Stimulated activated CD8-positive, alpha-beta memory T cell treated with anti-CD3 and anti-CD28 coated beads, Interleukin-15, amount 100 ng/mL, for 4 hours (primary cell): ENCODE data around the gene CD151.

Experiments used
- DNase-seq, 2 donors: peaks; one replicate each; pipeline ENCODE4 v3.0.0-alpha.2; 2020; ENCODE audit warnings: low read depth in 2 of 2

CD151 gene

DNA sequence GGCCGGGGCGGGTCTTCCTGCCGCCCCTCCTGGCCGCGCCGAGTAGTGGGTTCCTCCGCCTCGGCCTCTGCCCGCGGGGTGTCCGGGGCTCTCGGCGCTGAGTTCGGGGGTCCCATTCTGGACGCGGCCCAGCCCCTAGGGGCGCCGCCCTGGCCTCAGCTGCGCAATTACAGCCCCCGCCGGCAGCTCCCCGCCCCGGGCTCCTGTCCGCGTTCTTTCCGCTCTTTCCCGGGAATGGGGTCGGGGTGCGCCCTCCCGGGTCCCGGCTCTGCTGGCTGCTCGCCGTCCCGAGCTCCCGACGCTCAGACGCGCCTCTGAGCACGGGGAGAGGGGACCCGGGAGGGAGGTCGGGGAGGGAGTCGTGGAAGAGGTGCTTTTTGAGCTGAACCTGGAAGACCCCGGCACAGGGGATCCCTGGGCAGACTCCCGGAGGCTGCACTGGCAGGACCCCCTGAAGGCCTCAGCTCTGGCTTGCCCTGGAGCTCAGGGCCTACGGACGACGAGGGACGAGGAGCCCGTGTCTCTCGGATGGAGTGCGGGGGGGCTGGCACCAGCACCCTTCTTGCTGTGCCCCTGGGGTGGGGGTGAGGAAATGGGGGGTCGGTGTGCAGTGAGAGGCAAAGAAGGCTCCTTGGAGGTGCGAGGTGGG is 10.5 kb downstream of the CD151 start:
- no peak for DNase-seq

DNA sequence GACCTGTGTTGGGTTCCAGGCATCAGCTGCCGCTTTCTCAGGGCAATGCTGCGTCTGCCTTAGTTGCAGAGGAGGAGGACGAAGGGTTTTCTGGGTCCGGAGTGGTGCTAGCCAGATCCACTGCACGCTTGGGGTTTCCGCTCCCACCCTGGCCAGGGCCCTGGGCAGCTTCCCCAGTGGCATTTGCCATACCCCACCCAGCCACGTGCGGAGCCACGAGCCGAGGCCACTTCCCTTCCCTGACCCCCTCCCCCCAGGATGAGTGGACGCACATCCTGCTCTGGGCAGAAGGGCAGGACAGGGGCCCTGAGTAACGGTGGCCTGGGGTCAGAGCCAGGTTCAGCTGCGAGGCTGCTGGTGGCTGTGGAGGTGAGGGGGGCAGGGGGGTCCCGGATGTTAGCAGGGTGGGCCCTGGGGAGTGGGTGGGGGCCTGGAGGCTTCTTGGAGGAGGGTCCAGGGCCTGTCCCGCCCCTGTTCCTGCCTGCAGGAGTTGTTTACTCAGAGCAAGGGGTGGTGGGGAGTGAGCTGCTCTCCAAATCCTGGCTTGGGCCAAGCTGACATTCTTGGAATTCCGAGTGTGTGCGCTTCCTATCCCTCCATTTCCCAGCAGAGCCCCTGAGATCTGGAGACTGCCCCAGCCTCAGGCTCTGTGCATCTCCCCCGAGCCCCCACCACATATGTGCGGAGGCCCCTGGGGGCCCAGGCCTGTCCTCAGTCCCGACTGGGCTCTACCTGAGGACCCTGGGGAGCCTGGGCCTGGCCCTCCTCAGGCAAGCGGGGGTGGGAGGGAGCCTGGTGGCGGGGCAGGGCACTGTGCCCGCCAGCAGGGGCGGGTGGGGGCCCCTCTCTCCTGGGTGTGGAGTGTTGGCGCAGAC is 11.3 kb downstream of the CD151 start:
- DNase-seq = no peak

DNA sequence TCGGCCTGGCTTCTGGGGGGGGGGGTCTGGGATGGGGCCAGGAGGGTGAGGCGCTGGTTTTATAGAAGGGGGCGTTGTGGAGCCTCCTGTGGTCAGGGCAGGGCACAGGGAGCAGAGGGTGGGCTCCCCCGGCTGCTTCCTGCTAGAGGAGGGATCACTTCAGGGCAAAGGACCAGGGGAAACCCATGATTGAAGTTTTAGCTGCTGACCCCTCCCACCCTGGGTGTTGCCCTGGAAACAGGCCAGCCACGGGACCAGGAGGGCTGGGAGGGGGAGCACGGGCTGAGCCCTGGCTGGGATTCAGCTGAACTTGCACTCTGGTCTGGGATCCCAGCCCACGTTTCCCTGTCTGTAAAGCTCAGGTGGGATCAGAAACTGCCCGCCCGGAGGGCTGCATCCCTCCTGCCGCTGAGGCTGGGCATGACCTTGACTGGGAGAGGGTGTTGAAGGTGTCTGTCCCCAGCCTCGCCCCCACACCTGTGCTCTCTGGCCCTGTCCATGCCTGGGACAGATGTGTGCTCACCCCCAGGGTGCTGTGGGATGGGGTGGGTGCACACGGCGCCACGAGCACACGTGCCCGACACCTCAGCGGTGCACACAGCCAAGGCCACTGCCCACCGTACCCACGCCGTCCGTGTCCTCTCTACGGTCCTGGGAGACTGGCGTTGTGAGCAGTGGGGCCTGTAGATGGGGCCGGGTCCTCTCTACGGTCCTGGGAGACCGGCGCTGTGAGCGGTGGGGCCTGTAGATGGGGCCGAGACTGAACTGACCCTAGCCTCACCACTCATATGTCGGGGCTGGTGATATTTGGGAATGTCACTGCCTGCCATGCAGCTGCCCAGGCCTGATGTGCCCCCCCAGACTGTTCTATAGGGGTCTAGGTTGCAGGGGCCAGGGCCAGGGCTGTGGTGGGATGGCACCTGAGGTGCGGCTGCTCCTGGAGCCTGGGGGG is 12.2 kb downstream of the CD151 start:
- no peak for DNase-seq

DNA sequence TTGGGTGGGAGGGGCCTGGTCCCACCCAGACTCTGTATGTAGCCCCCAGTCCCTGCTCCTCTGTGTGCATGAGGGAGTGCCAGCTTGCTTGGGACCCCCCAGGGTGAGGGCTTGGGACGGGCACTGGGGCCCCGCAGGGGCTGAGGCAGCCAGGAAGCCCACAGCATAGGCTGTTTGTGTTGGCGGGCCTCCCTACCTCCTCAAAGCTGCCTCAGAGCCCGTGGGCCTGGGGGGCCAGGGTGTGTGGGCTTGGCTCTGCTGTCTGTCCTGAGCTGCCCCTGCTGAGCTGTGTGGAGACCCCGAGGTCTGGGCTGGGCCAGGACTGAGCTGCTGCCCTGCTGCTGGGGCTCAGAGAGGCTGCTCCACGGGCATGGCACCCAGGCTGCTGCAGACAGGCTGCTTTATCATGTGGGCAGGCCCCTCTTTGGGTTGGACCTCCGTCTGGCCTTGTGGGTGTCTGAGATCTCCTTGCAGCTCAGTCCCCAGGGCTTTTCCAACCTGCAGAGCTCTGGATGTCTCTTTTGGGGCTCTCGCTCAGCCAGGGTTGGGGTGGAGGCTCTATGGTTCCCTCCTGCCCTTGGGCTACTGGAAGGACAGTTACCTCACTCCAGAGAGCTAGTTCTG is 13.2 kb downstream of the CD151 start:
- DNase-seq = no peak

DNA sequence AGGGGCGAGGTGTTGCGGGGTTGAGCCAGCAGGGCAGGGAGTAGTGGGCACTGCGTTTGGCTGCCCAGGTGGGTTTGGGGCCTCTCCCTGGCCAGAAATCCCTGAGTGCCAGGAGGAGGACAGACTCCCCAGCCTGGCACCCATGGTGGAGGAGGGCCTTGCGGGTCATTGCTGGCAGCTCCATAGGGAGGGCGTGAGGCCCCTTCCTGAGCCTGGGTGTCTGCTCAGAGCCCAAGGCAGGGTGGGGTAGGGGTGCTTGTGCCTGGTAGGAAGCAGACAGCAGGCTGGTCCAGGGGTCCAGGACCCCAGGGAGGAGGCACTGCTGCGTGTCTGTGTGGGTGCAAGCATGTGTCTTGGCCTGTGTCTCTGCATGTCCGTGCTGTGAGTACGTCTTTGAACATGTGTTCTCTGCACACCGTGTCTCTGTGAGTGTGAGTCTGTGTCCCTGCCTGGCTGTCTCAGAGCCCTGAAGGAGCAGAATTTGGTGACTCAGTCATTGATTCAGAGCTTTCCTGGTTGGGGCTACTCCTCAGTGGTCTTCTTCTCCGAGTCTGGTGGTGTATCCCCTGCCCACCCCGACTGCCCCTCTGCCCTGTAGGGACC is 13.8 kb downstream of the CD151 start:
- DNase-seq = no peak

DNA sequence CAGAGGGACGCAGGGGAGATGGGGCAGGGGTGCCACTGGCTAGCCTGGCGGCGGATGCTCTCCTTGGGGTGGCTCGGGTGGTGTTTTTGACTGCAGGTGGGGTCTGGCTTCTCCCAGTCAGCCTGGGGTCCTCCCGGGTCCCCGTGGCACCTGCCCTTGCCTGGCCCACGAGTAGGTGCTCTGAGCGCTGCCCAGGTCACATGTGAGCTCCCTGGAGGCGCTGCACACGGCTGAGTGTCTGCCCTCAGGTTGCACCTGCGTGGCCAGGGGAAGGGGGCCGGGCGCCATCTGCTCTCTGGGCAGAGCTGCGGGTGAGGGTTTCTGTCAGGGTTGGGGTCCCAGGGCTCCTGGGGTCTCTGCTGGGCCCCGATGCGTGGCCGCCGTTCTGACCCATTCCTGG is 15.1 kb downstream of the CD151 start:
- DNase-seq = no peak

DNA sequence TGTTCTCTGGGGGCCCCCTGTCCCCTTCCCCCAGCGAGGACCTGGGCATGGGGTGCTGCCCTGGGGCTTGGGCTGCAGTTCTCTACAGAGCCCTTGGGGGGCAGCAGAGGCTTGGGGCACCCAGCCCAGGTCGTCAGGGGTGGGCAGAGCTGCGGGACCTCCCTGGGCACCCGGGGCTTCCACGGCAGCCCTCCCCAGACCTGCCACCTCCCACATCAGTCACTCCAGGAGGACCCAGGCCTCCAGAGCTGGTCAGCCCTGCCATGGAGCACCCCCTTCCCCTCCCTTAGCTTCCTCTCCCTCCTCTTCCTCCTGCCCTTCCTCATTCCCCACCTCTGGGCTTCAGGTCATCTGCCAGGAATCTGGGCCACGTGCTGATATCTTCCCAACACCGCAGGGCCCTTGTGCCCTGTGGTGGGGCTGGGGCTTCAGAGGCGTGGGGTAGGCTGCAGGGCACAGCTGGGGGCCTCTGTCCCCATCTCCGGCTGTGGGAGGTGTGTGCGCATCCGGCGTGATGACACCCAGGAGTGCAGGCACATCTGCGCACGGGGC is 15.7 kb downstream of the CD151 start:
- peak in 1 of 2 donors; percentile 34 for DNase-seq

DNA sequence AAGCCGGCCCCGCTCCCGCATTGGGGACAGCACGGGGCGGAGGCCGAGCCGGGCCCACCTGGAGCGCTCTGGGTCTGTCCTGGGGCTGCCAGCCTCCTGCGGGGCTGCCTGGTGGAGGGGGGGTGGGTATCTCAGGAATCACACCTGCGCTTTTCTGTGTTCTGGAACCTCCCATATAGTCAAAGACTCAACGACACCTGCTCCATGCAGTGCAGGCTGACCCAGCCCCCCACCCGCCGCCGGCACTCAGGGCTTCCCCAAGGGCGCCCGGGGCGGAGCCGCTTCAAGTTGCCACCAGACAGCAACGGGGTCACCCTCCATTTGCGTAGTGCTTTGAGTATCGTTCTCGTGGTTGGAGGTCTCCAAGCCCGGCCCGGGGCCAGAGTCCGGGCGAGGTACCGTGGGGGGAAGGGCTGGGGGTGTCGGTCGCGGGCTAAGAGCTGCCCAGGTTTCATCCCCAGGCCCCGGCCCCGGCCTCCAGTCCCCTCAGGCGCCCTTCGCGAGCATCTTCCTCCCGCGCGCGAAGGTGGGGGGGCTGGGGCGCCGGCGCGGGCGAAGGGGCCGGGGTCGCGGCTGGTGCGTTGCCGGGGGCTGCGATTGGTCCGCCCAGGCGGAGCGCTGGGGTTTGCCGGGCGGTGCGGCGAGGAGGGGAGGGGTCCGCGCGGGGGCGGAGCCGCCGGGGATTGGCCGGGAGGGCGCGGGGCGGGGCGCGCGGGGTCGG is 16.5 kb downstream of the CD151 start:
- DNase-seq = no peak

DNA sequence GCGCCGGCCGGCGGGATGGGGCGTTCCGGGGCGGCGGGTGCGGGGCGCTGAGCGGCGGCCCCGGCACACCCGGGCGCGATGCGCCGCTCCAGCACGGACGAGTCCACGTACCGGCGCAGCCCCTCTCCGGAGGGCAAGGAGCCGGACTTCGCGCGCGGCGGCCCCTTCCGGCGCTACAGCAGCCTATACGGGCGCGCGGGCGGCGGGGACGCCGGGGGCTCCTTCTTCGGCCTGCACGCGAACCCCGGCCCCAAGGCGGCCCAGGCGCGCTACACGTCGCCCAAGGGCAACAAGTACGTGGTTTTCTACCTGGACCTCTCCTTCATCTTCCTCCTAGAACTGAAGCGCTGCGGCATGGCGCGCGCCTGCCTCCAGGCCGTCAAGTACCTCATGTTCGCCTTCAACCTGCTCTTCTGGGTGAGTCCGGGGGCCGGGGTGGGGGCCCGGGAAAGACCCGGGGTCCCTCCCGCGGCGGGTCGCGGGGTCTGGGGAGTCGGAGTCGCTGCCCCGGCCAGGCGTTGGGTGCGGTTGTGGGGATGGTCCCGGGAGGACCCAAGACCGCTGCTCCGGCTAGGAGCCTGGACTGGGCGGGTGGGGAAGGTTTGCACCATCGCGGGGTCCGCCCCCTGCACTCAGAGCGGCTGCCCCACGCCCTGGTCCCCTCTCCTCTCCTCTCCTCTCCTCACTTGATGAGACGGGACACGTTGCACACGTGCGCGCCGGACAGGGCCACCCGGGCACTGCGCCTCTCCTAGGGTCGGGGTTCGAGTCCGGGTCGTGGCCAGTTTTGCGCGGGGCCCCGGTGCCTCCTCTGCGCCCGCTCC is 17.4 kb downstream of the CD151 start:
- no peak for DNase-seq

DNA sequence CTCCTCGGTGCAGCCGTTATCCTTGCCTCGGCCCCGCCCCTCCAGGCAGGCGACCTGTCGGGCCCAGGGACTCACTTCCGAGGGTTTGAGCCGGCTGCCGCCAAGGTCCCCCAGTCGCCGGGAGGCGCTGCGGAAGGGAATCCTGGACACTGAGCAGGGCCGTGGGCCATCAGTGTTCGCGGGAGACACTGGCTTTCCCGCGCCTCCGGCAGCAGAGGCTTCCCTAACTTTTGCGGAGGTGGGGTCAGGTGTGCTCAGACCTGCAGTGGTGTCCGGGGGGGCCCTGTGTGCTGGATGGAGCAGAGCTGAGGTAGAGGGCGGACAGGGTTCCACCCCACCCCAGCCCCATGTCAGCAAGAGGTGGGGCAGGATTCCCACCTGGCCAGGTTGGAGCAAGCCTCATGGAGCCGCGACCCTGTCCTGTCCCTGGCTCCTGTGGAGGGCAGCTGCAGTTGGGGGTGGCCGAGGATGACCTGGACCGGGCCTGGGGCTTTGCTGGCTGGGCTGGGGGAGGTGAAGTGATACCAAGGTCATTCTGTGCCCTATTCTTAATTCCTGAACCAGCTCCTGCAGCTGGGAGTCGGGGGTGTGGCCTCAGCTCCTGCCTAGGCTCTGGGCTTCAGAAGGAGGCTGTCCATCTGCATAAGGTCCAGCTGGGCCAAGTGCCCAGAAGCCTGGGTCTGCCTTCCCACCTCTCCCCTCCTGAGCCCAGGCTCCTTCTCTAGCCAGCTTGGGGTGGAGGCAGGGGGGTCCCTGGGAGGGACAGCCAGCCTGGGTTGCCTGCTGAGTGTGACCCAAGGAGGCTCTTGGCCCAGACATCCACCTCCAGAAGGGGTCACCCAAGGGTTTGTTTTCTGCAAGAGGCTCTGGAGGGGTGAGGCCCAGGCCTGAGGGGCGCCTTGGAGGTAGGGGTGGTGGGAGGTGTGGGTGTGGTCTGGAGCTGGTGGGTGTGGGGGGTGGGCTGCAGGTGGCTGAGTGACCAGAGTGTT is 18.3 kb downstream of the CD151 start:
- DNase-seq = no peak

DNA sequence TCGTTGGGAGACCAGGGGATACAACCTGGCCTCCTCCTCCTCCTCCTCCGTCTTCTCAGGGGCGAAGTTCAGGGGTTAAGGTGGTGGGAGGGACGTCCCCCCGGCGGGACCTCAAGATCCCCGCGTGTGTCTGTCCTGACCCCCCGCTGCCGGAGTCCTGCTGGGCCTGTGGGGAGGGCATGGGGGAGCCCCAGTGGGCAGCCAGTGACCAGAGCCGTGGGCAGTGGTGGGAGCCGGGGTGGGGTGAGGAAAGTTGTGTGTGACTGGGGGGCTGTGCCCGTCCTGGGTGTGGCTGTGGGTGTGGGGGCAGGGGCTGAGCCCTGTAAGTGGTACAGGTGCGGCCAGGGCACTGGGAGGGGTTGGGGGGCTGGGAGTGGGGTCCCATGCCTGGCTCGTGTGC is 20.0 kb downstream of the CD151 start:
- no peak for DNase-seq

DNA sequence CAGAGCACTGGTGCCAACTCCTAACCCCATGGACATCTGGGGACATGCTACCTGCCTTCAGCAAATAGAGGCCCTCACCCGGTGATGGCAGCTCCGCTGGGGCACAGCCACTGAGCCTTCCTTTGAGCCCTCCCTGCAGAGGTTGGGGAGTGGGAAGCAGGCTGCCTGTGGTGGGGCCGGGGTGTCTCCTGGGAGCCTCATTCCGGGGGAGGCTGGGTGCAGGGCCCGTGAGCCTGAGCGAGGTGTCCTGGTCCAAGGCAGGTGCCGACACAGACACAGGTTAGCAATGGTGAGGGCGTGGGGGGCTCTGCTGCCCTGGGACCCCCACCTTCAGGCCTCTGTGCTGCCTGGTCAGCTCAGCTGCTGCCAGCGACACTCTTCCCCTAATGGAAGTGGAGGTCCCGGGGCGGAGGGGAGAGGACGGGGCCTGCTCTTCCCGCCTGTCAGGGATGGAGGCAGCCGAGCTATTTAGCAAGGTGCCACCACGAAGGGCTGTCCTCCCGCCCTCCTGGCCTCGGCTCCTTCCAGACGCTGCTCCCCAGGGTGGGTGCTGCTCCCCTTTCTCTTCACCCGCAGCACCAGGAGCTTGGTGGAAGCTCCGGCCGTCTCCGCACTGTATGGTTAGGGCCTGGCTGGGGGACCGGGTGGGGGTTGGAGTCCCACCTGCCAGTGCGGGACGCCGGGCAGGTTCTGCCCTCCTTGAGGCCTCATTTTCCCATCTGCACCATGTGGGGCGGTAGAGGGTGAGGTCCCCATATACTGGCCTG is 21.1 kb downstream of the CD151 start:
- DNase-seq = no peak

DNA sequence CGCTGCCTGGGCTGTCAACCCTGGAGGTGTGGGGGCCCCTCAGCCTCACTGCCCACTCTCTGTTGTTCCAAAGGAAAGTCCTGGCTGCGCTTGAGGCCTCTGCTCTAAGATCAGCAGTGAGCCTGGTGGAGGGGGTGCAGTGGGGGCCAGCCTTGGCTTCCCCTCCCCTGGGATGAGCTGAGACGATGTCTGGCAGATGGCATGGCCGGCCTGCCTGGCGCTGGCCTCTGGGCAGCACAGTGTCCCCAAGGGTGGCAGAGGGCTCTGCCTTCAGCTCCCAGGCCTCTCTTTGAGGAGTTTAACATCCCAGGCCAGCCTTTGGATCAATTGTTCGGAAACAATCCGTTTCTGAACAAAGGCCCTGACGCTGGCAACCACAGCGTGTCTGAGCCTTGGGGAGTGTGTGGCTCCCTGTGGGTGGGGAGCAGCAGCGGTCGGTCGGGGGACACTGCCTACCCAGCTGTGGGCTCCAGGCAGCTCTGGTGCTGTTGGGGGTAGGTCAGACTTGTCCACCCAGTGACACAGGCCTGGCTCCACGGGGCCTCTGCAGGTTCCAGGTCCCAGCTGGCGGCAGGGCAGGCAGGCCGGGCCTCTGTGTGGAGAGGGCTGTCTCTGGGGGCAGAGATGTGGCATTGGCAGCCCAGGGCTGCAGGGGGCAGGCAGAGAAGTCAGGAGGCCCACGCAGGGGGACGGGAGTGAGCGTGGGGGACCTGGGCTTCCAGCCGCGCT is 22.0 kb downstream of the CD151 start:
- no peak for DNase-seq

DNA sequence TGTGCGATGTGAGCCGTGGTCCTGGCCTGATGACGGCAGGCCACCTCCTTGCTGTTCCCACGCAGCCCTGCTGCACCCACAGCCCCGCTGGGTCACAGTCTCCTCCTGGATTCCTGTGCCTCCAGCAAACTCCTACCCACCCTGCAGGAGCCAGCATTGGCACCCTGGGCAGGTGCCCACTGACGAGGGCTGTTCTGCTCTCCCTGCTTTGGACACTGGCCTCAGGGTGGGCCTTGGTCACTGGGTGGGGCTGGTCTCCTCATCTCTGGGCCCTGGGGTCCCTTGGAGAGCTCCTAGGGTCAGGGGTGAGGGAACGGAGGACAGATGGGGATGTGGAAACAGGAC is 22.6 kb downstream of the CD151 start:
- DNase-seq = no peak

DNA sequence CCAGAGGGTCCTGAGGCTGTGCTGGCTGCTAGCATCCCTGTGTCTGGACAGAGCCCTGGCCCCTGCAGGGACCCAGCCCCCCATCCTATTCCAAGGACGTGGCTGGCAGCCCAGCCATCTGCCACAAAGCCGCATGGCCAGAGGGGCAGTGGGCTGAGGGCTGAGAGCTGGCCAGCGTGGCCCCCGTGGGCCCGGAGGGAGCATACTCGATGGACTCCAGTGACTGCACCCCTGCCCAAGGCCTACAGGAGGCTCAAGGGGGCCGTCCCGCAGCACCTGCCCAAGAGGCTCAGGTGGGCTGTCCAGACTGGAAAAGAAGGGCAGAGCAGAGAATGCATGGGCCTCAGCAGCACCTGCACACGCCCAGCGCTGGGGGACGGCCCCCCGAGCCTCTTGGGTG is 23.0 kb downstream of the CD151 start:
- DNase-seq = no peak

DNA sequence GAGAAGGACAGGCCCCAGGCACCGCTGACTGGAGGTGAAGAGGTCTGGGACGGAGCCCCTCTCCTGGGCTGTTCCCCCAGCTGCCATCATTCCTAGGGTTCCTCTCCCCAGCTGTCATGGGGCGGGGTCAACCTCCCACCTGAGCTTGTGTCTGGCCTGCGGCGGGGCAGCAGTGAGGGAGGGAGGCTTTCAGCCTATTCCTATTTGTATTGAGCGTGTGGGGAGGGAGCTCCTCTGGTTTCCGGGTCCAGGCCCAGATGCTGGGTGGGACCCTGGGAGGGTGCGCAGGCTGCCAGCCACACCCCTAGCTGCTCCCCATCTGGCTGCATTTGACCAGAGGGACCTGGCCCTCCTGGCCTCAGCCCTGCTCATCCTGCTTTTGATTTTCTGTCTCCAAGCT is 23.6 kb downstream of the CD151 start:
- DNase-seq = no peak
